ENCODE results near the gene FBN2. TPM values are rescaled to one million over a fixed set of nuclear protein-coding genes. Genes with fewer than 3 reads are reported as not detected.

The FBN2 gene
- total and polyA plus RNA-seq, 7 experiments from 2014 or later, result 0.07 to 6.8 (median 0.58) TPM; not detected in 2

- no peaks in the 10 kb centered on the region for H3K27me3 ChIP-seq (ENCODE audit: control insufficient read depth in 2 of 2, insufficient read depth in 2 of 2, low read length in 2 of 2)
- H3K4me1 Mint-ChIP-seq, result no peaks in the 10 kb centered on the region
- intact Hi-C loops (cut with micrococcal nuclease), result no loop called here
- peaks cover 0 to 14% (median 0%) of the 10 kb centered on the region in 11 donors for H3K9me3 Mint-ChIP-seq
- H3K27ac ChIP-seq (ENCODE audit: low read depth, low read length), result no peak overlapping the region
- ChIA-PET POLR2A (no interaction called here), CTCF (no interaction called here)
- peaks cover 0 to 4% (median 0%) of the 10 kb centered on the region in 5 donors for H3K27me3 Mint-ChIP-seq
- no peaks in the 10 kb centered on the region for H3K36me3 ChIP-seq (ENCODE audit: control insufficient read depth in 2 of 3, insufficient read depth in 3 of 3, low read length in 3 of 3)
- DNase-seq (no peak), ATAC-seq (no peak)
- no peak overlapping the region for H3K4me3 Mint-ChIP-seq
- H3K27ac Mint-ChIP-seq, result no peak overlapping the region
- no peaks in the 10 kb centered on the region for H3K9me3 ChIP-seq (ENCODE audit: control insufficient read depth in 2 of 3, low read length in 3 of 3)
- no peak overlapping the region for H3K4me3 ChIP-seq (ENCODE audit: low read length)
- H3K36me3 Mint-ChIP-seq, result no peaks in the 10 kb centered on the region
- H3K4me1 ChIP-seq (ENCODE audit: control insufficient read depth in 2 of 2, insufficient read depth in 2 of 2, low read length in 2 of 2), result no peaks in the 10 kb centered on the region
Observed at GRCh38 chr5:128346038-128346437, 192.0 kb downstream of the FBN2 start.

DNA sequence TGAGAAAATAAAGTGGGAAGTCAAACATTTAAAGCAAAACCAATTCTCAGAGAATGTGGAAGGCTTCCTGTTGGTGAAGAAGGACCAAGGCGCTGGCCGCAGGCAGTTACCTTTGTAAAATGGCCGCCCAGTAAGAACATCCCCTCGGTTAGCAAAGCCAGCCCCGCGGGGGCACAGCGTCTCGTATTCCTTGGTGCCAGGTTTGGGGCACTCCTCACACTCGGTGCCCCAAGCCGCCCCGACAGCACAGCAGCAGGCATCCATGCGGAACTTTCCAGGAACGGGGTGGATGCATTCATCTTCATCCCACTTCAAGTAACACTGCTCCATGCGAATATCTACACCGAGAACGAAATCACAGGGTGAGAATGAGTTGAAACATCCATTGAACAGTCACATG is 192.8 kb downstream of the FBN2 start:
- H3K27ac Mint-ChIP-seq, result no peak overlapping the region
- ChIA-PET POLR2A (no interaction called here), CTCF (no interaction called here)
- Histone ChIP-seq H3K27me3 (ENCODE audit: control insufficient read depth in 2 of 2, insufficient read depth in 2 of 2, low read length in 2 of 2) (no peaks in the 10 kb centered on the region), H3K9me3 (ENCODE audit: control insufficient read depth in 2 of 3, low read length in 3 of 3) (no peaks in the 10 kb centered on the region), H3K4me3 (ENCODE audit: low read length) (no peak overlapping the region), H3K4me1 (ENCODE audit: control insufficient read depth in 2 of 2, insufficient read depth in 2 of 2, low read length in 2 of 2) (no peaks in the 10 kb centered on the region), H3K27ac (ENCODE audit: low read depth, low read length) (no peak overlapping the region), H3K36me3 (ENCODE audit: control insufficient read depth in 2 of 3, insufficient read depth in 3 of 3, low read length in 3 of 3) (no peaks in the 10 kb centered on the region)
- peaks cover 0 to 14% (median 0%) of the 10 kb centered on the region in 11 donors for H3K9me3 Mint-ChIP-seq
- intact Hi-C loops (cut with micrococcal nuclease), result no loop called here
- H3K4me1 Mint-ChIP-seq, result no peaks in the 10 kb centered on the region
- DNase-seq (no peak), ATAC-seq (no peak)
- H3K36me3 Mint-ChIP-seq, result no peaks in the 10 kb centered on the region
- peaks cover 0 to 6% (median 0%) of the 10 kb centered on the region in 5 donors for H3K27me3 Mint-ChIP-seq
- no peak overlapping the region for H3K4me3 Mint-ChIP-seq

GRCh38 chr5:128343168-128343567 is 194.9 kb downstream of the FBN2 start:
- no peak for DNase-seq
- no peak overlapping the region for H3K27ac Mint-ChIP-seq
- intact Hi-C loops (cut with micrococcal nuclease), result no loop called here

DNA sequence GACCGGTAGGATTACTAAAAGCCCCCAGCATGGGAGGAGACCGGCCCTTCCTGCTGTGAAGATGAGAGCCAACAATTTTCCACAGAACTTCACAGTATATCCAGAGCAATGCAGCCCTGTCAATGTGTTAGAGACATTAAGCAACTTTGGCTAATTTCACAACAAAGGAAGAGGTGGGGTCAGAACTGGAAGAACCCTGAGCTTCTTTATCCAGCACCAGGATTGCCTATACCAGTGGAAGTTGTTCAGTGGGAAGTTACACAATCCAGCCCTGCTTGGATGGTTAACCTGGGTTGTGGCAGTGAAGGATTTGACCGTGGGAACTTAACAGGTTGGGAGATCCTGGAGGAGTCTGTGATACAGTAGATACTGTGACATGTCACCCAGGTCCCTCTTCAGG is 197.0 kb downstream of the FBN2 start:
- POLR2A ChIA-PET, result no interaction called here
- H3K36me3 ChIP-seq (ENCODE audit: control insufficient read depth in 2 of 3, insufficient read depth in 3 of 3, low read length in 3 of 3), result no peaks in the 10 kb centered on the region
- no peaks in the 10 kb centered on the region for H3K4me1 Mint-ChIP-seq

More at GRCh38 chr5:128343168-128343567, 194.9 kb downstream of the FBN2 start:
- no peaks in the 10 kb centered on the region for H3K4me1 Mint-ChIP-seq
- no peak overlapping the region for H3K4me3 Mint-ChIP-seq
- H3K27me3 ChIP-seq (ENCODE audit: control insufficient read depth in 2 of 2, insufficient read depth in 2 of 2, low read length in 2 of 2), result no peaks in the 10 kb centered on the region
- H3K36me3 ChIP-seq (ENCODE audit: control insufficient read depth in 2 of 3, insufficient read depth in 3 of 3, low read length in 3 of 3), result no peaks in the 10 kb centered on the region
- no peak overlapping the region for H3K27ac ChIP-seq (ENCODE audit: low read depth, low read length)
- H3K4me3 ChIP-seq (ENCODE audit: low read length), result no peak overlapping the region
- no peaks in the 10 kb centered on the region for H3K9me3 ChIP-seq (ENCODE audit: control insufficient read depth in 2 of 3, low read length in 3 of 3)
- H3K36me3 Mint-ChIP-seq, result no peaks in the 10 kb centered on the region
- H3K27me3 Mint-ChIP-seq, result peaks cover 0 to 6% (median 0%) of the 10 kb centered on the region in 5 donors
- H3K4me1 ChIP-seq (ENCODE audit: control insufficient read depth in 2 of 2, insufficient read depth in 2 of 2, low read length in 2 of 2), result no peaks in the 10 kb centered on the region
- H3K9me3 Mint-ChIP-seq, result peaks cover 0 to 14% (median 0%) of the 10 kb centered on the region in 11 donors
- no peak for ATAC-seq
- CTCF ChIA-PET, result no interaction called here
- POLR2A ChIA-PET, result no interaction called here

DNA sequence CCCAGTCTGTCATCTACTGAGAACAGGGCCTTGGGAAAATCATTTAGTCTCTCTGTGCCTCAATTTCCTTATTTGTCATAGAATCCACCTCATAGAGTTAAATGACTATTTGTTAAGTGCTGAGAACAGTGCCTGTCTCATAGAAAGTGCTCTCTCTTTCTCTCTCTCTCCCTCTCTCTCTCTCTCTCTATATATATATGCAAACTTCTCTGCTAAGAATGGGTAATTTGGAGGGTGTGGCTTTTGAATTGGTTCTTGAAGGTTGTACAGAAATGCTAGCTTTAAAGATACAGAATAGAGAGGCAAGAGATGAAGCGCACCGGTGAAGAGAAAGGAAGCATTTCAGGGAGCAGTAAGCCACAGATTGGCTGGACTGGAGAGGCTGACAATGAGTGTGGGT is 197.4 kb downstream of the FBN2 start:
- Mint-ChIP-seq H3K27me3 (peaks cover 0 to 7% (median 0%) of the 10 kb centered on the region in 5 donors), H3K4me3 (no peak overlapping the region), H3K27ac (no peak overlapping the region), H3K4me1 (no peaks in the 10 kb centered on the region), H3K9me3 (peaks cover 0 to 14% (median 0%) of the 10 kb centered on the region in 11 donors), H3K36me3 (no peaks in the 10 kb centered on the region)
- Histone ChIP-seq H3K4me1 (ENCODE audit: control insufficient read depth in 2 of 2, insufficient read depth in 2 of 2, low read length in 2 of 2) (no peaks in the 10 kb centered on the region), H3K4me3 (ENCODE audit: low read length) (no peak overlapping the region), H3K27ac (ENCODE audit: low read depth, low read length) (no peak overlapping the region), H3K27me3 (ENCODE audit: control insufficient read depth in 2 of 2, insufficient read depth in 2 of 2, low read length in 2 of 2) (no peaks in the 10 kb centered on the region), H3K9me3 (ENCODE audit: control insufficient read depth in 2 of 3, low read length in 3 of 3) (no peaks in the 10 kb centered on the region), H3K36me3 (ENCODE audit: control insufficient read depth in 2 of 3, insufficient read depth in 3 of 3, low read length in 3 of 3) (no peaks in the 10 kb centered on the region)
- POLR2A ChIA-PET, result no interaction called here
- CTCF ChIA-PET, result no interaction called here
- intact Hi-C loops (cut with micrococcal nuclease), result no loop called here
- no peak for ATAC-seq
- DNase-seq, result no peak

More for the DNA sequence above, 197.0 kb downstream of the FBN2 start:
- ATAC-seq, result peak; percentile 44
- Mint-ChIP-seq H3K4me3 (no peak overlapping the region), H3K36me3 (no peaks in the 10 kb centered on the region), H3K27me3 (peaks cover 0 to 6% (median 0%) of the 10 kb centered on the region in 5 donors), H3K27ac (no peak overlapping the region), H3K9me3 (peaks cover 0 to 14% (median 0%) of the 10 kb centered on the region in 11 donors)
- H3K27ac ChIP-seq (ENCODE audit: low read depth, low read length), result no peak overlapping the region
- H3K9me3 ChIP-seq (ENCODE audit: control insufficient read depth in 2 of 3, low read length in 3 of 3), result no peaks in the 10 kb centered on the region
- CTCF ChIA-PET, result no interaction called here
- H3K27me3 ChIP-seq (ENCODE audit: control insufficient read depth in 2 of 2, insufficient read depth in 2 of 2, low read length in 2 of 2), result no peaks in the 10 kb centered on the region
- no peaks in the 10 kb centered on the region for H3K4me1 ChIP-seq (ENCODE audit: control insufficient read depth in 2 of 2, insufficient read depth in 2 of 2, low read length in 2 of 2)
- H3K4me3 ChIP-seq (ENCODE audit: low read length), result no peak overlapping the region
- intact Hi-C loops (cut with micrococcal nuclease), result no loop called here
- no peak for DNase-seq

GRCh38 chr5:128339585-128339984 is 198.5 kb downstream of the FBN2 start:
- Mint-ChIP-seq H3K36me3 (no peaks in the 10 kb centered on the region), H3K4me1 (no peaks in the 10 kb centered on the region), H3K27ac (no peak overlapping the region), H3K4me3 (no peak overlapping the region), H3K27me3 (peaks cover 0 to 7% (median 4%) of the 10 kb centered on the region in 5 donors), H3K9me3 (peaks cover 0 to 17% (median 0%) of the 10 kb centered on the region in 11 donors)
- Histone ChIP-seq H3K4me1 (ENCODE audit: control insufficient read depth in 2 of 2, insufficient read depth in 2 of 2, low read length in 2 of 2) (no peaks in the 10 kb centered on the region), H3K27me3 (ENCODE audit: control insufficient read depth in 2 of 2, insufficient read depth in 2 of 2, low read length in 2 of 2) (no peaks in the 10 kb centered on the region), H3K27ac (ENCODE audit: low read depth, low read length) (no peak overlapping the region), H3K4me3 (ENCODE audit: low read length) (no peak overlapping the region), H3K9me3 (ENCODE audit: control insufficient read depth in 2 of 3, low read length in 3 of 3) (no peaks in the 10 kb centered on the region), H3K36me3 (ENCODE audit: control insufficient read depth in 2 of 3, insufficient read depth in 3 of 3, low read length in 3 of 3) (no peaks in the 10 kb centered on the region)
- intact Hi-C loops (cut with micrococcal nuclease), result no loop called here
- ChIA-PET POLR2A (no interaction called here), CTCF (no interaction called here)
- DNase-seq, result no peak
- no peak for ATAC-seq

- intact Hi-C loops (cut with micrococcal nuclease), result no loop called here
- H3K4me1 ChIP-seq (ENCODE audit: control insufficient read depth in 2 of 2, insufficient read depth in 2 of 2, low read length in 2 of 2), result no peaks in the 10 kb centered on the region
- CTCF ChIA-PET, result no interaction called here
- Mint-ChIP-seq H3K9me3 (peaks cover 0 to 17% (median 0%) of the 10 kb centered on the region in 11 donors), H3K36me3 (no peaks in the 10 kb centered on the region), H3K4me3 (no peak overlapping the region), H3K27ac (no peak overlapping the region), H3K27me3 (peaks cover 0 to 7% (median 4%) of the 10 kb centered on the region in 5 donors), H3K4me1 (no peaks in the 10 kb centered on the region)
- POLR2A ChIA-PET, result no interaction called here
- ATAC-seq (no peak), DNase-seq (no peak)
- H3K36me3 ChIP-seq (ENCODE audit: control insufficient read depth in 2 of 3, insufficient read depth in 3 of 3, low read length in 3 of 3), result no peaks in the 10 kb centered on the region
- no peak overlapping the region for H3K27ac ChIP-seq (ENCODE audit: low read depth, low read length)
- H3K27me3 ChIP-seq (ENCODE audit: control insufficient read depth in 2 of 2, insufficient read depth in 2 of 2, low read length in 2 of 2), result no peaks in the 10 kb centered on the region
- H3K4me3 ChIP-seq (ENCODE audit: low read length), result no peak overlapping the region
- H3K9me3 ChIP-seq (ENCODE audit: control insufficient read depth in 2 of 3, low read length in 3 of 3), result no peaks in the 10 kb centered on the region
Observed at GRCh38 chr5:128338649-128339048, 199.4 kb downstream of the FBN2 start.

Measured in naive thymus-derived CD4-positive, alpha-beta T cell (primary cell).